ENCODE results near the gene TGFBR2. TPM values are rescaled to one million over a fixed set of nuclear protein-coding genes. Genes with fewer than 3 reads are reported as not detected.

Gene TGFBR2
- total and polyA plus RNA-seq, 5 donors from 2014 or later: 35.8 to 92.6 (median 57.4) TPM

- Mint-ChIP-seq H3K36me3 (peaks cover 33% of the 10 kb centered on the region), H3K4me3 (peak overlapping the region; percentile 1 to 72 (median 55)), H3K27me3 (no peaks in the 10 kb centered on the region), H3K27ac (peak overlapping the region; percentile 79 to 94 (median 89)), H3K9me3 (no peaks in the 10 kb centered on the region), H3K4me1 (peaks cover 60 to 98% (median 87%) of the 10 kb centered on the region in 4 donors)
- Histone ChIP-seq H3K4me3 (ENCODE audit: low read depth, low read length) (peak overlapping the region; percentile 33), H3K27ac (ENCODE audit: insufficient read depth, low read length, poor library complexity, severe bottlenecking) (peak overlapping the region; percentile 76), H3K36me3 (ENCODE audit: control insufficient read depth, insufficient read depth, low read length) (peaks cover 13% of the 10 kb centered on the region), H3K4me1 (ENCODE audit: control insufficient read depth, insufficient read depth, low read length, poor library complexity, severe bottlenecking) (peaks cover 92% of the 10 kb centered on the region), H3K27me3 (ENCODE audit: control insufficient read depth, insufficient read depth, low read length) (no peaks in the 10 kb centered on the region), H3K9me3 (ENCODE audit: control insufficient read depth in 2 of 2, low read length in 2 of 2) (no peaks in the 10 kb centered on the region)
- DNase-seq (no peak), ATAC-seq (ENCODE audit: low read depth in 2 of 2) (no peak)
Measured at GRCh38 chr3:30641416-30642251, 35.2 kb downstream of the TGFBR2 start.

GRCh38 chr3:30642849-30643361, 36.5 kb downstream of the TGFBR2 start:
- H3K9me3 ChIP-seq (ENCODE audit: control insufficient read depth in 2 of 2, low read length in 2 of 2): no peaks in the 10 kb centered on the region
- H3K9me3 Mint-ChIP-seq: no peaks in the 10 kb centered on the region
- H3K4me1 ChIP-seq (ENCODE audit: control insufficient read depth, insufficient read depth, low read length, poor library complexity, severe bottlenecking): peaks cover 90% of the 10 kb centered on the region
- ATAC-seq (ENCODE audit: low read depth in 2 of 2) (no peak), DNase-seq (no peak)
- H3K27ac Mint-ChIP-seq: peak overlapping the region; percentile 87 to 96 (median 95)
- peak overlapping the region in 3 of 4 donors; percentile 23 to 81 (median 50) for H3K4me3 Mint-ChIP-seq
- H3K27me3 Mint-ChIP-seq: no peaks in the 10 kb centered on the region
- H3K27me3 ChIP-seq (ENCODE audit: control insufficient read depth, insufficient read depth, low read length): no peaks in the 10 kb centered on the region
- peaks cover 26% of the 10 kb centered on the region for H3K36me3 Mint-ChIP-seq
- peaks cover 57 to 97% (median 79%) of the 10 kb centered on the region in 4 donors for H3K4me1 Mint-ChIP-seq
- H3K27ac ChIP-seq (ENCODE audit: insufficient read depth, low read length, poor library complexity, severe bottlenecking): peak overlapping the region; percentile 76
- peaks cover 26% of the 10 kb centered on the region for H3K36me3 ChIP-seq (ENCODE audit: control insufficient read depth, insufficient read depth, low read length)
- H3K4me3 ChIP-seq (ENCODE audit: low read depth, low read length): peak overlapping the region; percentile 71

GRCh38 chr3:30643763-30644462, 37.5 kb downstream of the TGFBR2 start:
- Histone ChIP-seq H3K4me1 (ENCODE audit: control insufficient read depth, insufficient read depth, low read length, poor library complexity, severe bottlenecking) (peaks cover 85% of the 10 kb centered on the region), H3K4me3 (ENCODE audit: low read depth, low read length) (peak overlapping the region; percentile 71), H3K27ac (ENCODE audit: insufficient read depth, low read length, poor library complexity, severe bottlenecking) (peak overlapping the region; percentile 76), H3K36me3 (ENCODE audit: control insufficient read depth, insufficient read depth, low read length) (peaks cover 35% of the 10 kb centered on the region), H3K27me3 (ENCODE audit: control insufficient read depth, insufficient read depth, low read length) (no peaks in the 10 kb centered on the region), H3K9me3 (ENCODE audit: control insufficient read depth in 2 of 2, low read length in 2 of 2) (no peaks in the 10 kb centered on the region)
- Mint-ChIP-seq H3K27me3 (no peaks in the 10 kb centered on the region), H3K9me3 (no peaks in the 10 kb centered on the region), H3K4me1 (peaks cover 51 to 97% (median 78%) of the 10 kb centered on the region in 4 donors), H3K27ac (peak overlapping the region; percentile 87 to 96 (median 95)), H3K4me3 (peak overlapping the region; percentile 43 to 81 (median 48)), H3K36me3 (peaks cover 31% of the 10 kb centered on the region)
- peak; percentile 73 to 78 for ATAC-seq (ENCODE audit: low read depth in 2 of 2)
- peak in 2 of 3 donors; percentile 51 to 81 for DNase-seq

- H3K4me1 ChIP-seq (ENCODE audit: control insufficient read depth, insufficient read depth, low read length, poor library complexity, severe bottlenecking): peaks cover 83% of the 10 kb centered on the region
- peak; percentile 29 to 52 for ATAC-seq (ENCODE audit: low read depth in 2 of 2)
- H3K9me3 ChIP-seq (ENCODE audit: control insufficient read depth in 2 of 2, low read length in 2 of 2): no peaks in the 10 kb centered on the region
- no peaks in the 10 kb centered on the region for H3K27me3 ChIP-seq (ENCODE audit: control insufficient read depth, insufficient read depth, low read length)
- peak overlapping the region; percentile 76 for H3K27ac ChIP-seq (ENCODE audit: insufficient read depth, low read length, poor library complexity, severe bottlenecking)
- H3K4me1 Mint-ChIP-seq: peaks cover 52 to 97% (median 73%) of the 10 kb centered on the region in 4 donors
- H3K36me3 Mint-ChIP-seq: peaks cover 35% of the 10 kb centered on the region
- H3K27me3 Mint-ChIP-seq: no peaks in the 10 kb centered on the region
- no peaks in the 10 kb centered on the region for H3K9me3 Mint-ChIP-seq
- H3K27ac Mint-ChIP-seq: peak overlapping the region; percentile 87 to 96 (median 91)
- peak overlapping the region; percentile 71 for H3K4me3 ChIP-seq (ENCODE audit: low read depth, low read length)
- peaks cover 41% of the 10 kb centered on the region for H3K36me3 ChIP-seq (ENCODE audit: control insufficient read depth, insufficient read depth, low read length)
- DNase-seq: peak; percentile 14 to 56 (median 44)
- peak overlapping the region; percentile 43 to 81 (median 48) for H3K4me3 Mint-ChIP-seq
Measured at GRCh38 chr3:30644615-30645014, 38.2 kb downstream of the TGFBR2 start.

- no peak for DNase-seq
- Mint-ChIP-seq H3K36me3 (peaks cover 39% of the 10 kb centered on the region), H3K9me3 (no peaks in the 10 kb centered on the region), H3K4me1 (peaks cover 52 to 96% (median 69%) of the 10 kb centered on the region in 4 donors), H3K27me3 (no peaks in the 10 kb centered on the region), H3K4me3 (peak overlapping the region; percentile 43 to 81 (median 48)), H3K27ac (peak overlapping the region; percentile 87 to 96 (median 91))
- Histone ChIP-seq H3K4me1 (ENCODE audit: control insufficient read depth, insufficient read depth, low read length, poor library complexity, severe bottlenecking) (peaks cover 78% of the 10 kb centered on the region), H3K36me3 (ENCODE audit: control insufficient read depth, insufficient read depth, low read length) (peaks cover 45% of the 10 kb centered on the region), H3K4me3 (ENCODE audit: low read depth, low read length) (peak overlapping the region; percentile 71), H3K9me3 (ENCODE audit: control insufficient read depth in 2 of 2, low read length in 2 of 2) (no peaks in the 10 kb centered on the region), H3K27me3 (ENCODE audit: control insufficient read depth, insufficient read depth, low read length) (no peaks in the 10 kb centered on the region), H3K27ac (ENCODE audit: insufficient read depth, low read length, poor library complexity, severe bottlenecking) (peak overlapping the region; percentile 76)
- no peak for ATAC-seq (ENCODE audit: low read depth in 2 of 2)
Measured at GRCh38 chr3:30645077-30645476, 38.7 kb downstream of the TGFBR2 start.

- H3K4me1 ChIP-seq (ENCODE audit: control insufficient read depth, insufficient read depth, low read length, poor library complexity, severe bottlenecking): peaks cover 66% of the 10 kb centered on the region
- no peaks in the 10 kb centered on the region for H3K9me3 ChIP-seq (ENCODE audit: control insufficient read depth in 2 of 2, low read length in 2 of 2)
- no peak overlapping the region for H3K27ac ChIP-seq (ENCODE audit: insufficient read depth, low read length, poor library complexity, severe bottlenecking)
- Mint-ChIP-seq H3K9me3 (peaks cover 0 to 1% (median 0%) of the 10 kb centered on the region in 7 donors), H3K36me3 (peaks cover 52% of the 10 kb centered on the region), H3K27ac (peak overlapping the region; percentile 87 to 96 (median 91)), H3K27me3 (no peaks in the 10 kb centered on the region), H3K4me1 (peaks cover 43 to 96% (median 69%) of the 10 kb centered on the region in 4 donors), H3K4me3 (peak overlapping the region in 3 of 4 donors; percentile 9 to 33 (median 31))
- H3K27me3 ChIP-seq (ENCODE audit: control insufficient read depth, insufficient read depth, low read length): no peaks in the 10 kb centered on the region
- DNase-seq (no peak), ATAC-seq (ENCODE audit: low read depth in 2 of 2) (no peak)
- H3K4me3 ChIP-seq (ENCODE audit: low read depth, low read length): peak overlapping the region; percentile 7
- H3K36me3 ChIP-seq (ENCODE audit: control insufficient read depth, insufficient read depth, low read length): peaks cover 58% of the 10 kb centered on the region
Measured at GRCh38 chr3:30646181-30646876, 39.9 kb downstream of the TGFBR2 start.

Data from CD4-positive, CD25-positive, alpha-beta regulatory T cell (primary cell).